Measurements from ENCODE around the gene RAB32.

The RAB32 gene

DNA sequence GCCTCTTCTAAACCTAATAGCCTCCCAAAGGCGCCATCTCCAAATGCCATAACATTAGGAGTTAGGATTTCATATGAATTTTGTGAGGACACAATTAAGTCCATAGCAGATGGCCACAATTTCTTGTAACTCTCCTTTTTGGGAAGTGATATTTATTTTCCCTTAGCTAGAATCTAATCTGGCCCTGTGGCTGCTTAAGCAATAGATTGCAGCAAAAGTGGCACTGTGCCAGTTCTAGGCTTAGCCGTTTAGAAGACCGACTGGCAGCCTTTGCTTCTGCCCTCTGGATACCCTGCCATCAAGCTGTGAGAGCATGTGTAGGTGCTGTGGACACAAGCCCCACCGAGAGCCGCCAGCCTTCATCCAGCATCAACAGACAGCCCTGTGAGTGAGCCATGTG is 39.2 kb downstream of the RAB32 start:
- Histone ChIP-seq H3K9me3 (ENCODE audit: control insufficient read depth, insufficient read depth, low read depth, low read length) (no peaks in the 10 kb centered on the region), H3K27ac (ENCODE audit: extremely low read depth, low read depth, low read length) (no peak overlapping the region), H3K4me1 (ENCODE audit: control insufficient read depth, insufficient read depth, low read length) (no peaks in the 10 kb centered on the region), H3K36me3 (ENCODE audit: control insufficient read depth in 2 of 2, insufficient read depth in 1 of 2, low read length in 2 of 2) (no peaks in the 10 kb centered on the region), H3K4me3 (ENCODE audit: low read depth, low read length) (no peak overlapping the region)
- CTCF ChIA-PET: no interaction called here
- TF ChIP-seq KLF1 (tag by site-specific recombination; IDR thresholded peaks at IDR 0.05) (no peak), GLI4 (tag by site-specific recombination; IDR thresholded peaks at IDR 0.05) (no peak), OSR2 (tag by site-specific recombination; IDR thresholded peaks at IDR 0.05) (no peak), PRDM1 (tag by site-specific recombination; IDR thresholded peaks at IDR 0.05) (no peak), SCRT2 (tag by site-specific recombination; IDR thresholded peaks at IDR 0.05) (no peak), ZBTB21 (tag by site-specific recombination; IDR thresholded peaks at IDR 0.05) (no peak), ZNF16 (tag by site-specific recombination; IDR thresholded peaks at IDR 0.05; ENCODE audit: low read depth) (no peak), ZNF175 (tag by site-specific recombination; IDR thresholded peaks at IDR 0.05) (no peak), ZFHX2 (tag by site-specific recombination; conservative IDR thresholded peaks at IDR 0.05) (no peak), KLF8 (tag by site-specific recombination; IDR thresholded peaks at IDR 0.05) (no peak), ZNF560 (tag by site-specific recombination; IDR thresholded peaks at IDR 0.05; ENCODE audit: borderline replicate concordance) (no peak), ZNF433 (tag by site-specific recombination; IDR thresholded peaks at IDR 0.05; ENCODE audit: low read depth) (no peak), ZNF292 (tag by site-specific recombination; IDR thresholded peaks at IDR 0.05; ENCODE audit: borderline replicate concordance, low read depth) (no peak), SETDB1 (IDR thresholded peaks at IDR 0.05; ENCODE audit: insufficient read length, low read length) (no peak)
- TF ChIP-seq, protein P1, sequence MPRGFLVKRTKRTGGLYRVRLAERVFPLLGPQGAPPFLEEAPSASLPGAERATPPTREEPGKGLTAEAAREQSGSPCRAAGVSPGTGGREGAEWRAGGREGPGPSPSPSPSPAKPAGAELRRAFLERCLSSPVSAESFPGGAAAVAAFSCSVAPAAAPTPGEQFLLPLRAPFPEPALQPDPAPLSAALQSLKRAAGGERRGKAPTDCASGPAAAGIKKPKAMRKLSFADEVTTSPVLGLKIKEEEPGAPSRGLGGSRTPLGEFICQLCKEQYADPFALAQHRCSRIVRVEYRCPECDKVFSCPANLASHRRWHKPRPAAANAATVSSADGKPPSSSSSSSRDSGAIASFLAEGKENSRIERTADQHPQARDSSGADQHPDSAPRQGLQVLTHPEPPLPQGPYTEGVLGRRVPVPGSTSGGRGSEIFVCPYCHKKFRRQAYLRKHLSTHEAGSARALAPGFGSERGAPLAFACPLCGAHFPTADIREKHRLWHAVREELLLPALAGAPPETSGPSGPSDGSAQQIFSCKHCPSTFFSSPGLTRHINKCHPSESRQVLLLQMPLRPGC (tag by site-specific recombination; IDR thresholded peaks at IDR 0.05): no peak
- POLR2A ChIA-PET: no interaction called here

DNA sequence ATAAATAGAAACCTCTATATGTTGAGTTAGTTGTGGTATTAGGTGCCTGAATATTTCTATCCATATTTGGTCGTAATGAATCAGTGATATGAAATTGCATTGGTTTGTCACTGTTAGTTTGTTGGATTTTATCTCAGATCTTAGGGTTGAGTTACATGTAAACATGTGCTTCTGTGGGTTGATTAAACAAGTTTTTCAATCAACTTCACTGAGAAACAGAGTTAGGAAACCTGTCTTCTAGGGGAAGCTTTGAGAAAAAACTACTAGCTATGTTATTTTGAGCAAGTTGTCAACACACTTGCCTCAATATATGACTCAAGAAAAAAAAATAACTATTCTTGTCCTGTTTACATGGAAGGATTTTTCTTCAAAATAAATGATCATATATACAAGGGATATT is 40.3 kb downstream of the RAB32 start:
- Histone ChIP-seq H3K36me3 (ENCODE audit: control insufficient read depth in 2 of 2, insufficient read depth in 1 of 2, low read length in 2 of 2) (no peaks in the 10 kb centered on the region), H3K4me3 (ENCODE audit: low read depth, low read length) (no peak overlapping the region), H3K27ac (ENCODE audit: extremely low read depth, low read depth, low read length) (no peak overlapping the region), H3K4me1 (ENCODE audit: control insufficient read depth, insufficient read depth, low read length) (no peaks in the 10 kb centered on the region), H3K9me3 (ENCODE audit: control insufficient read depth, insufficient read depth, low read depth, low read length) (no peaks in the 10 kb centered on the region)
- CTCF ChIA-PET: interaction anchor here (1.0 kb wide), 1 partner anchor 13 kb away, joined by 3 read pairs; no protein-coding TSS in a partner anchor
- TF ChIP-seq ZXDB (tag by site-specific recombination; IDR thresholded peaks at IDR 0.05): no peak
- TF ChIP-seq TCF7L2 (IDR thresholded peaks at IDR 0.05; ENCODE audit: borderline replicate concordance, low read depth, low read length): no peak
- TF ChIP-seq ZEB2 (tag by site-specific recombination; IDR thresholded peaks at IDR 0.05): no peak
- TF ChIP-seq, protein P2, sequence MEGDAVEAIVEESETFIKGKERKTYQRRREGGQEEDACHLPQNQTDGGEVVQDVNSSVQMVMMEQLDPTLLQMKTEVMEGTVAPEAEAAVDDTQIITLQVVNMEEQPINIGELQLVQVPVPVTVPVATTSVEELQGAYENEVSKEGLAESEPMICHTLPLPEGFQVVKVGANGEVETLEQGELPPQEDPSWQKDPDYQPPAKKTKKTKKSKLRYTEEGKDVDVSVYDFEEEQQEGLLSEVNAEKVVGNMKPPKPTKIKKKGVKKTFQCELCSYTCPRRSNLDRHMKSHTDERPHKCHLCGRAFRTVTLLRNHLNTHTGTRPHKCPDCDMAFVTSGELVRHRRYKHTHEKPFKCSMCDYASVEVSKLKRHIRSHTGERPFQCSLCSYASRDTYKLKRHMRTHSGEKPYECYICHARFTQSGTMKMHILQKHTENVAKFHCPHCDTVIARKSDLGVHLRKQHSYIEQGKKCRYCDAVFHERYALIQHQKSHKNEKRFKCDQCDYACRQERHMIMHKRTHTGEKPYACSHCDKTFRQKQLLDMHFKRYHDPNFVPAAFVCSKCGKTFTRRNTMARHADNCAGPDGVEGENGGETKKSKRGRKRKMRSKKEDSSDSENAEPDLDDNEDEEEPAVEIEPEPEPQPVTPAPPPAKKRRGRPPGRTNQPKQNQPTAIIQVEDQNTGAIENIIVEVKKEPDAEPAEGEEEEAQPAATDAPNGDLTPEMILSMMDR (tag by site-specific recombination; IDR thresholded peaks at IDR 0.05): no peak
- POLR2A ChIA-PET: no interaction called here

DNA sequence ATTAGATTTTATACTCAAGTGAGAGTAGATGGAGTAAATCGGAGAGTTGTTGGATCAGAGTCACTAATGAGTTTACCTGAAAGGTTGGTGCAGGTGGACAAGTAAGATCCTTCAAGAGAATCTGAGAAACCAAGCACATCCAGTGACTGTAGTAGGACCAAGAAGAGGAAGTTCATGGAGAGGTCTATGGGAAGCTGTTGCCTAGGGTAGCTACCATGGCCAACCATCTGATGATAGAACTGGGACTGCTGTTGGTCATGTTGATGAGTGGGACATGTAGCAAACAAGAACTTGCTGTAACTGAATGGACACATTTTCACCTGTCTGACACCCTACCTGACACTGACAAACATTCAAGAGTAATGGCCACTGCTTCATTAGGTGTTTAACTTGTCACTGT is 43.8 kb downstream of the RAB32 start:
- TF ChIP-seq ZNF623 (tag by site-specific recombination; IDR thresholded peaks at IDR 0.05): no peak
- no peaks in the 10 kb centered on the region for H3K36me3 ChIP-seq (ENCODE audit: control insufficient read depth in 2 of 2, insufficient read depth in 1 of 2, low read length in 2 of 2)
- no peaks in the 10 kb centered on the region for H3K4me1 ChIP-seq (ENCODE audit: control insufficient read depth, insufficient read depth, low read length)
- ChIA-PET POLR2A (no interaction called here), CTCF (no interaction called here)
- H3K27ac ChIP-seq (ENCODE audit: extremely low read depth, low read depth, low read length): no peak overlapping the region
- H3K4me3 ChIP-seq (ENCODE audit: low read depth, low read length): no peak overlapping the region
- no peaks in the 10 kb centered on the region for H3K9me3 ChIP-seq (ENCODE audit: control insufficient read depth, insufficient read depth, low read depth, low read length)

Data from HEK293 (cell line).